GM12874 (cell line): ENCODE measurements around the gene RSAD2.

Experiments
- TF ChIP-seq, protein P1 (sequence below): IDR thresholded peaks from 2 replicates; pipeline ENCODE4 v1.5.1; 2011; ENCODE audit warnings: low read depth, mild to moderate bottlenecking, control low read depth, low read length, moderate library complexity; ENCODE audit not compliant: insufficient read depth

RSAD2 gene

DNA sequence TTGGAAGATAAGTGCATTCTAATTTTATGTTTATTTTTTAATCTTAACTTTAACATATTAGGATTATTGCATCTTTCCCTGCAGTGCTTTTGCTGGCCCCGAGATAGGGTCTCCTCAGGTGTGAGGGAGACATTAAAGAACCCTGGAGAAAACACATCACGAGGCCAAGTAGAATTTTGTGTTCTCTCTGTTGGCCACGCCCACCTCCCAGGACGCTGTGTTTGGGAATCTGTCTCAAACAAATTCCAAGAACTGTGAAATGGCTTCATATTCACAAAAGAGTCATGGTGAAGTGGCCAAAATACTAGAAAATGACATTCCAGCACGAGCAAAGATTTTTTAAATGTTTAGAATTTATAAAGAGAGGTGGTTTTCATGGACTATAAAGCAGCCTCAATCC, 67.0 kb downstream of the RSAD2 start:
- TF ChIP-seq, protein P1, sequence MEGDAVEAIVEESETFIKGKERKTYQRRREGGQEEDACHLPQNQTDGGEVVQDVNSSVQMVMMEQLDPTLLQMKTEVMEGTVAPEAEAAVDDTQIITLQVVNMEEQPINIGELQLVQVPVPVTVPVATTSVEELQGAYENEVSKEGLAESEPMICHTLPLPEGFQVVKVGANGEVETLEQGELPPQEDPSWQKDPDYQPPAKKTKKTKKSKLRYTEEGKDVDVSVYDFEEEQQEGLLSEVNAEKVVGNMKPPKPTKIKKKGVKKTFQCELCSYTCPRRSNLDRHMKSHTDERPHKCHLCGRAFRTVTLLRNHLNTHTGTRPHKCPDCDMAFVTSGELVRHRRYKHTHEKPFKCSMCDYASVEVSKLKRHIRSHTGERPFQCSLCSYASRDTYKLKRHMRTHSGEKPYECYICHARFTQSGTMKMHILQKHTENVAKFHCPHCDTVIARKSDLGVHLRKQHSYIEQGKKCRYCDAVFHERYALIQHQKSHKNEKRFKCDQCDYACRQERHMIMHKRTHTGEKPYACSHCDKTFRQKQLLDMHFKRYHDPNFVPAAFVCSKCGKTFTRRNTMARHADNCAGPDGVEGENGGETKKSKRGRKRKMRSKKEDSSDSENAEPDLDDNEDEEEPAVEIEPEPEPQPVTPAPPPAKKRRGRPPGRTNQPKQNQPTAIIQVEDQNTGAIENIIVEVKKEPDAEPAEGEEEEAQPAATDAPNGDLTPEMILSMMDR = no peak

DNA sequence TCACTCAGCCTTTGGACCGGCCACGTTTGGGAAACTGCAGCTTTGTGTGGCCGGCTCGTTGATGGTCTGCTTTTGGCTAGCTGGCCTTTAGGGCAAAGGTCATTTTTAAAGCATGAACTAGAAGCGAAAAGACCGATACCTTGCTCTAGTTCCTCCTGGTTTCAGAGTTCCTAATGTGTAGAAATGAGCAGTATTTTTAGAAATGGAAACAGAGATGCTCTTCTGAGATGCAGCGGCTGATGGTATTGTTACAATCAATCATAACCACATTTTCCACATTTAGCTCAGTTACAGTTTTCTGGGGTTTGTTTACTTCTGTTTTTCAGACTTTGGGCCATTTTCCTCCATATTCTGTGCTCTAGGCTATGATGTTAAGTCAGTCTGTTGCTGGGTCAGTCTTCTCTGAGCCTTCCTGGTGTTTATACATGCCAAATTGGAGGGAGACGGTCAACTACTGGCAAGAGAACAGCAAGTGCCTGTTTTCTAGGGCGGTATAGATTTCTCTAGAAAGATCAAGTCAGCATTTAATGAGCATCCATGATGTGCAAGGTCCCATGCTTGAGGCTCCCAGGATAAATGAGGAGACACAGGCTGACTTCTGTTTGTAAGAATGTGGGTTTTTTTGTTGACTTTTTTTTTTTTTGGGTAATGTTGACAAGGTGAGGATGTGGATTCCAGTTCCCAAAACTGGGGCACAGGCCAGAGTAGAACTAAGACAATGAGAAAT, 67.7 kb downstream of the RSAD2 start:
- TF ChIP-seq, protein P1 = no peak

DNA sequence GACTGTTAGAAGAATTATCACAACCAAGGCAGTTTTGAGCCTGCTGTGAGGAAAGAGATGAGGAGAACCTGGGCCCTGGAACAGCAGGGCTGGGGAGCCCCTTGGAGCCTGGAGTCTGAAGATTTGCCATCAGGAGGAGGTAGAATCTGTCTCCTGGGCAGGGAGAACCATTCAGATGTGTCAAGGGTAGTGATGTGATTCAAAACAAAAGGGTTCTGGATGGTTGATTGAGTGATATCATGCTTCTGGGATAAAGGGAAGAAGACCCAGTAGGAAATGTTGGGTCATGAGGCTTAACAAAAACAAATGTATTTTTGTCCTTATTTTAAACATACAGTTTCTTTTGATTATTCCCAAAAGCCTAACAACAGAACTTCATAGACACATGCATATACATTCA, 68.2 kb downstream of the RSAD2 start:
- TF ChIP-seq, protein P1 = no peak

DNA sequence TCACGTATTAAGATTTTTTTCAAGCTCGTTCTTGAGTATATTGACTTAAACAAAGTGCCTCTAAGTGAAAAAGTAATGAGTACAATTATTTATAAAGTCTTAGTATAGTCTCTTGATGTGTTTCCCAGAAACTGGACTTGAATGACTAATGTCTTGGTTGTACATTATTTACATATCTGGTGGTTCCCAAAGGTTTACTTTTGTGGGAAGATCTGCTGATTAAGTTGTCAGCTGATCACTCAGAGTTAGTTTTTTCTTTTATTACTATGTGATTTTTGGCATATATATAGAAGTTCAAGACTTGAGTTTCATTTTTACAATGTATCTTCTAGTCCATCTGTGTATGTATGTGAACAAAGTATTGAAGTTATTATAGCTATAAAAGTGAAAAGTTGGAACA, 69.1 kb downstream of the RSAD2 start:
- TF ChIP-seq, protein P1 = no peak
